GM18861 (cell line): Measurements from ENCODE around the gene SEPTIN10.
"Not testable (repeated sequence)": the region's sequence is repeated elsewhere in the genome, so short reads cannot be mapped to it uniquely, and the experiment has no call there.

Experiments
- ATAC-seq: cut with Tn5 transposase; IDR thresholded peaks from one replicate; pipeline ENCODE4 v1.9.1; 2021; ENCODE audit not compliant: unreplicated experiment

The SEPTIN10 gene

GRCh38 chr2:109607766-109608165 lies 6.0 kb downstream of the SEPTIN10 start:
- no peak for ATAC-seq

GRCh38 chr2:109604597-109604996 lies 9.2 kb downstream of the SEPTIN10 start:
- no peak for ATAC-seq

- ATAC-seq: no peak
Measured at GRCh38 chr2:109602617-109603188, 11.1 kb downstream of the SEPTIN10 start.

GRCh38 chr2:109601783-109602182 lies 12.0 kb downstream of the SEPTIN10 start:
- no peak for ATAC-seq

GRCh38 chr2:109597283-109597682 lies 16.5 kb downstream of the SEPTIN10 start:
- no peak for ATAC-seq

- ATAC-seq: no peak
Measured at GRCh38 chr2:109595644-109596043, 18.1 kb downstream of the SEPTIN10 start.

GRCh38 chr2:109594246-109594885 lies 19.4 kb downstream of the SEPTIN10 start:
- no peak for ATAC-seq

GRCh38 chr2:109592905-109593304 lies 20.9 kb downstream of the SEPTIN10 start:
- ATAC-seq: no peak

GRCh38 chr2:109591206-109591605 lies 22.6 kb downstream of the SEPTIN10 start:
- no peak for ATAC-seq

GRCh38 chr2:109586687-109587086 lies 27.1 kb downstream of the SEPTIN10 start:
- ATAC-seq: no peak

GRCh38 chr2:109582928-109583895 lies 30.6 kb downstream of the SEPTIN10 start:
- no peak for ATAC-seq

- not testable (repeated sequence) for ATAC-seq
Measured at GRCh38 chr2:109577630-109578029, 36.1 kb downstream of the SEPTIN10 start.

- ATAC-seq: no peak
Measured at GRCh38 chr2:109575373-109575772, 38.4 kb downstream of the SEPTIN10 start.

GRCh38 chr2:109563980-109564550 lies 49.7 kb downstream of the SEPTIN10 start:
- no peak for ATAC-seq

GRCh38 chr2:109563288-109563687 lies 50.5 kb downstream of the SEPTIN10 start:
- no peak for ATAC-seq

- no peak for ATAC-seq
Measured at GRCh38 chr2:109562421-109562820, 51.3 kb downstream of the SEPTIN10 start.

- ATAC-seq: no peak
Measured at GRCh38 chr2:109560265-109560664, 53.5 kb downstream of the SEPTIN10 start.

- no peak for ATAC-seq
Measured at GRCh38 chr2:109558076-109558882, 55.5 kb downstream of the SEPTIN10 start.

- no peak for ATAC-seq
Measured at GRCh38 chr2:109557309-109557708, 56.5 kb downstream of the SEPTIN10 start.

- no peak for ATAC-seq
Measured at GRCh38 chr2:109555346-109555900, 58.3 kb downstream of the SEPTIN10 start.
